Common myeloid progenitor, CD34-positive (primary cell): ENCODE data around the gene SLC45A3.
A peak's percentile ranks its signal among the peaks of the same experiment; 100 is the strongest.

Experiments
- CTCF ChIA-PET: fragments of 350-600 bp; sonication (Branson Sonifier 250); formaldehyde crosslinking; loops from one replicate; lab custom pipeline; 2021; ENCODE audit warnings: antibody characterized with exemption; lab: Charles Lee
- POLR2A ChIA-PET: fragments of 350-600 bp; sonication (Branson Sonifier 250); formaldehyde crosslinking; loops from one replicate; lab custom pipeline; 2021; ENCODE audit warnings: antibody characterized with exemption; lab: Charles Lee
- DNase-seq, 3 donors: peaks; one replicate each; pipeline versions ENCODE4 v3.0.0 to v3.0.0-alpha.2; 2013
- H3K27ac ChIP-seq, 2 experiments: 1 replicate in 1 of 2; 2 replicates in 1 of 2; pipeline ENCODE4 v1.7.0; 2013; ENCODE audit warnings: inconsistent platforms in 2 of 2, low read length in 2 of 2, mild to moderate bottlenecking in 2 of 2, low read depth in 1 of 2, moderate library complexity in 1 of 2; ENCODE audit not compliant: severe bottlenecking in 2 of 2, insufficient read depth in 1 of 2, poor library complexity in 1 of 2
- H3K27me3 ChIP-seq, 5 experiments: replicated peaks in 2 of 5; 1 replicate in 3 of 5; 2 replicates in 2 of 5; pipeline versions ENCODE4 v1.6.1 to v1.7.0; 2013; ENCODE audit warnings: low read length in 4 of 5, mild to moderate bottlenecking in 2 of 5, moderate library complexity in 2 of 5, inconsistent platforms in 1 of 5; ENCODE audit not compliant: insufficient read depth in 5 of 5, control insufficient read depth in 4 of 5
- H3K36me3 ChIP-seq, 4 experiments: 1 replicate in 2 of 4; 2 replicates in 2 of 4; pipeline versions ENCODE4 v1.6.1 to v1.7.0; 2013; ENCODE audit warnings: low read length in 3 of 4, control low read depth in 1 of 4, mild to moderate bottlenecking in 1 of 4; ENCODE audit not compliant: control insufficient read depth in 4 of 4, insufficient read depth in 4 of 4
- H3K4me1 ChIP-seq, 4 experiments: 1 replicate in 3 of 4; 2 replicates in 1 of 4; pipeline versions ENCODE4 v1.6.1 to v1.7.1; 2013; ENCODE audit warnings: low read length in 3 of 4, mild to moderate bottlenecking in 3 of 4, control low read depth in 1 of 4, inconsistent platforms in 1 of 4, moderate library complexity in 1 of 4; ENCODE audit not compliant: control insufficient read depth in 4 of 4, insufficient read depth in 4 of 4; ENCODE audit errors: control extremely low read depth in 1 of 4
- H3K4me3 ChIP-seq, 7 experiments: 1 replicate in 4 of 7; 2 replicates in 3 of 7; pipeline versions ENCODE4 v1.5.1 to v1.7.0; 2013; ENCODE audit warnings: mild to moderate bottlenecking in 7 of 7, low read length in 6 of 7, moderate library complexity in 6 of 7, inconsistent platforms in 2 of 7, low read depth in 2 of 7, control low read depth in 1 of 7; ENCODE audit not compliant: insufficient read depth in 4 of 7, control insufficient read depth in 1 of 7; ENCODE audit errors: extremely low read depth in 1 of 7
- H3K9me3 ChIP-seq, 5 experiments: 1 replicate in 4 of 5; 2 replicates in 1 of 5; pipeline versions ENCODE4 v1.6.1 to v1.7.1; 2013; ENCODE audit warnings: low read length in 4 of 5, mild to moderate bottlenecking in 2 of 5, inconsistent platforms in 1 of 5, low read depth in 1 of 5, moderate library complexity in 1 of 5; ENCODE audit not compliant: control insufficient read depth in 4 of 5, insufficient read depth in 2 of 5; ENCODE audit errors: control extremely low read depth in 1 of 5
- WGBS: methylation state at CpG from one replicate; pipeline ENCODE4 v1.1.5; 2013; ENCODE audit not compliant: insufficient coverage; 5-methylcytosine and 5-hydroxymethylcytosine counted together

The SLC45A3 gene

GRCh38 chr1:205672395-205672889 lies 7.9 kb downstream of the SLC45A3 start:
- Histone ChIP-seq H3K27ac (no peak overlapping the region), H3K4me3 (no peak overlapping the region), H3K9me3 (no peaks in the 10 kb centered on the region), H3K27me3 (no peaks in the 10 kb centered on the region), H3K36me3 (peaks cover 2 to 14% (median 5%) of the 10 kb centered on the region in 4 experiments), H3K4me1 (peaks cover 9 to 75% (median 66%) of the 10 kb centered on the region in 4 experiments)
- ChIA-PET POLR2A (no interaction called here), CTCF (interaction anchor here (0.7 to 32.2 kb wide), 4 partner anchors 12 to 54 kb away, joined by 3 to 1013 read pairs (median 52); no protein-coding TSS in a partner anchor)
- 84% methylated on average over 5 of the region's 11 CpGs for WGBS
- no peak for DNase-seq

- peak overlapping the region in 1 of 2 experiments; percentile 5 for H3K27ac ChIP-seq
- peaks cover 2 to 14% (median 5%) of the 10 kb centered on the region in 4 experiments for H3K36me3 ChIP-seq
- no peaks in the 10 kb centered on the region for H3K27me3 ChIP-seq
- POLR2A ChIA-PET: interaction anchor here (0.5 to 1.3 kb wide), 2 partner anchors 22 to 30 kb away, joined by 4 read pairs; no protein-coding TSS in a partner anchor
- H3K4me3 ChIP-seq: no peak overlapping the region
- WGBS: 92% methylated on average over 5 of the region's 13 CpGs
- peaks cover 0 to 71% (median 63%) of the 10 kb centered on the region in 4 experiments for H3K4me1 ChIP-seq
- DNase-seq: no peak
- no peaks in the 10 kb centered on the region for H3K9me3 ChIP-seq
- CTCF ChIA-PET: interaction anchor here (1.0 to 32.2 kb wide), 3 partner anchors 11 to 79 kb away, joined by 3 to 1013 read pairs (median 99); no protein-coding TSS in a partner anchor
These were observed 9.5 kb downstream of the SLC45A3 start for GRCh38 chr1:205670611-205671430.

- H3K27me3 ChIP-seq: no peaks in the 10 kb centered on the region
- DNase-seq: no peak
- peak overlapping the region in 1 of 2 experiments; percentile 5 for H3K27ac ChIP-seq
- H3K4me1 ChIP-seq: peaks cover 0 to 71% (median 63%) of the 10 kb centered on the region in 4 experiments
- no peaks in the 10 kb centered on the region for H3K9me3 ChIP-seq
- WGBS: 97% methylated on average over 5 of the region's 5 CpGs
- POLR2A ChIA-PET: interaction anchor here (0.5 kb wide), 1 partner anchor 31 kb away, joined by 4 read pairs; no protein-coding TSS in a partner anchor
- no peak overlapping the region for H3K4me3 ChIP-seq
- CTCF ChIA-PET: interaction anchor here (1.0 to 32.2 kb wide), 3 partner anchors 10 to 78 kb away, joined by 3 to 1013 read pairs (median 99); no protein-coding TSS in a partner anchor
- H3K36me3 ChIP-seq: peaks cover 2 to 14% (median 5%) of the 10 kb centered on the region in 4 experiments
These were observed 10.2 kb downstream of the SLC45A3 start for GRCh38 chr1:205670150-205670446.

- H3K27ac ChIP-seq: peak overlapping the region in 1 of 2 experiments; percentile 61
- H3K9me3 ChIP-seq: no peaks in the 10 kb centered on the region
- H3K36me3 ChIP-seq: peaks cover 0 to 14% (median 6%) of the 10 kb centered on the region in 4 experiments
- H3K27me3 ChIP-seq: no peaks in the 10 kb centered on the region
- 28% methylated on average over 13 of the region's 20 CpGs for WGBS
- H3K4me1 ChIP-seq: peaks cover 0 to 73% (median 66%) of the 10 kb centered on the region in 4 experiments
- CTCF ChIA-PET: interaction anchor here (1.0 to 32.2 kb wide), 3 partner anchors 9 to 37 kb away, joined by 3 to 1013 read pairs (median 99); no protein-coding TSS in a partner anchor
- POLR2A ChIA-PET: interaction anchor here (0.5 kb wide), 1 partner anchor 32 kb away, joined by 4 read pairs; no protein-coding TSS in a partner anchor
- peak overlapping the region in 4 of 7 experiments; percentile 15 to 43 (median 30) for H3K4me3 ChIP-seq
- DNase-seq: peak in 2 of 3 donors; percentile 67 to 74
These were observed 10.8 kb downstream of the SLC45A3 start for GRCh38 chr1:205669341-205670149.

- ChIA-PET POLR2A (no interaction called here), CTCF (interaction anchor here (1.0 to 32.2 kb wide), 3 partner anchors 9 to 37 kb away, joined by 3 to 1013 read pairs (median 99); no protein-coding TSS in a partner anchor)
- DNase-seq: peak in 2 of 3 donors; percentile 80
- Histone ChIP-seq H3K9me3 (no peaks in the 10 kb centered on the region), H3K27ac (peak overlapping the region in 1 of 2 experiments; percentile 61), H3K27me3 (no peaks in the 10 kb centered on the region), H3K4me1 (peaks cover 0 to 79% (median 72%) of the 10 kb centered on the region in 4 experiments), H3K36me3 (peaks cover 0 to 16% (median 6%) of the 10 kb centered on the region in 4 experiments), H3K4me3 (peak overlapping the region in 3 of 7 experiments; percentile 8 to 35 (median 15))
- 43% methylated on average over 3 of the region's 5 CpGs for WGBS
These were observed 11.4 kb downstream of the SLC45A3 start for GRCh38 chr1:205668951-205669340.

GRCh38 chr1:205667909-205668643 lies 12.2 kb downstream of the SLC45A3 start:
- Histone ChIP-seq H3K9me3 (no peaks in the 10 kb centered on the region), H3K27ac (no peak overlapping the region), H3K36me3 (peaks cover 4 to 19% (median 7%) of the 10 kb centered on the region in 4 experiments), H3K4me3 (peak overlapping the region in 1 of 7 experiments; percentile 39), H3K27me3 (no peaks in the 10 kb centered on the region), H3K4me1 (peaks cover 0 to 83% (median 74%) of the 10 kb centered on the region in 4 experiments)
- WGBS: 95% methylated on average over 11 of the region's 11 CpGs
- ChIA-PET CTCF (interaction anchor here (0.9 to 32.2 kb wide), 6 partner anchors 8 to 38 kb away, joined by 3 to 1013 read pairs (median 12); partner anchors contain the start of gene SLC45A3), POLR2A (no interaction called here)
- DNase-seq: no peak
